Bronchial epithelial cell (primary cell): ENCODE results near the gene NDUFA8. TPM values are rescaled to one million over a fixed set of nuclear protein-coding genes. Genes with fewer than 3 reads are reported as not detected.

Experiments
- DNase-seq: peaks from one replicate; pipeline ENCODE4 v3.0.0-alpha.2; 2010; ENCODE audit warnings: low read depth
- FAIRE-seq: peaks from 2 replicates; lab custom pipeline; 2011; peaks lifted over from hg19 to GRCh38; lab: Jason Lieb, UNC
- H3K27me3 ChIP-seq: 2 replicates; pipeline ENCODE4 v1.5.1; 2011; ENCODE audit warnings: low read length; ENCODE audit not compliant: control insufficient read depth, insufficient read depth
- H3K36me3 ChIP-seq: 2 replicates; pipeline ENCODE4 v1.5.1; 2011; ENCODE audit warnings: low read length; ENCODE audit not compliant: control insufficient read depth, insufficient read depth
- H3K4me3 ChIP-seq: 2 replicates; pipeline ENCODE4 v1.5.1; 2011; ENCODE audit warnings: mild to moderate bottlenecking, low read depth, low read length, control low read depth
- total RNA-seq: library from RNA; depleted of rRNA; stranded (reverse); fragments of >200 nt; gene quantifications from 2 replicates; pipeline ENCODE4 v1.2.1, GENCODE V29; 2014
- TF ChIP-seq, protein P1 (sequence below): IDR thresholded peaks from 2 replicates; pipeline ENCODE4 v1.5.1; 2011; ENCODE audit warnings: mild to moderate bottlenecking, moderate library complexity, low read length, control low read depth, inconsistent platforms; ENCODE audit not compliant: insufficient read depth, severe bottlenecking

The NDUFA8 gene
- total RNA-seq, 1 donor from 2014 or later, result 34.2 TPM

DNA sequence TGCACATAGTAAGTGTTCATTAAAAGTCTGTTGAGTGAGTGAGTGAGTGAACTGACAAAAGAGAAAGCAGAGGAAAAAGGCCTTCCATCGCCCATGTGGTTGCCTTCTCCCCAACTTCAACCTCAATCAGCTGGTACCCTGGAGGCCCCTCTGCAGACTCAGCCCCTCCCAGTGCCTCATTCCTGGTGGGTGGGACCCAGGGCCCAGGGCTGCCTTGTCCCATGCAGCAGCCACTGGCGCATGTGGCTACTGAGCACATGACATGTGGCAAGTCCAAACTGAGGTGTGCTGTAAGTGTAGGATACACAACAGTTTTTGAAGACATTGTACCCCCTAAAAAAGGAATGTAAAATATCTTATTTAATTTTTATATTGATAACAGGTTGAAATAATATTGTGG lies 29.6 kb downstream of the NDUFA8 start:
- TF ChIP-seq, protein P1, sequence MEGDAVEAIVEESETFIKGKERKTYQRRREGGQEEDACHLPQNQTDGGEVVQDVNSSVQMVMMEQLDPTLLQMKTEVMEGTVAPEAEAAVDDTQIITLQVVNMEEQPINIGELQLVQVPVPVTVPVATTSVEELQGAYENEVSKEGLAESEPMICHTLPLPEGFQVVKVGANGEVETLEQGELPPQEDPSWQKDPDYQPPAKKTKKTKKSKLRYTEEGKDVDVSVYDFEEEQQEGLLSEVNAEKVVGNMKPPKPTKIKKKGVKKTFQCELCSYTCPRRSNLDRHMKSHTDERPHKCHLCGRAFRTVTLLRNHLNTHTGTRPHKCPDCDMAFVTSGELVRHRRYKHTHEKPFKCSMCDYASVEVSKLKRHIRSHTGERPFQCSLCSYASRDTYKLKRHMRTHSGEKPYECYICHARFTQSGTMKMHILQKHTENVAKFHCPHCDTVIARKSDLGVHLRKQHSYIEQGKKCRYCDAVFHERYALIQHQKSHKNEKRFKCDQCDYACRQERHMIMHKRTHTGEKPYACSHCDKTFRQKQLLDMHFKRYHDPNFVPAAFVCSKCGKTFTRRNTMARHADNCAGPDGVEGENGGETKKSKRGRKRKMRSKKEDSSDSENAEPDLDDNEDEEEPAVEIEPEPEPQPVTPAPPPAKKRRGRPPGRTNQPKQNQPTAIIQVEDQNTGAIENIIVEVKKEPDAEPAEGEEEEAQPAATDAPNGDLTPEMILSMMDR, result no peak
- Histone ChIP-seq H3K4me3 (no peak overlapping the region), H3K27me3 (no peaks in the 10 kb centered on the region), H3K36me3 (no peaks in the 10 kb centered on the region)
- no peak for DNase-seq
- FAIRE-seq, result no peak

- DNase-seq (no peak), FAIRE-seq (no peak)
- no peaks in the 10 kb centered on the region for H3K27me3 ChIP-seq
- no peak overlapping the region for H3K4me3 ChIP-seq
- no peaks in the 10 kb centered on the region for H3K36me3 ChIP-seq
- TF ChIP-seq, protein P1, result no peak
Observed at GRCh38 chr9:122128969-122129343, 30.6 kb downstream of the NDUFA8 start.

DNA sequence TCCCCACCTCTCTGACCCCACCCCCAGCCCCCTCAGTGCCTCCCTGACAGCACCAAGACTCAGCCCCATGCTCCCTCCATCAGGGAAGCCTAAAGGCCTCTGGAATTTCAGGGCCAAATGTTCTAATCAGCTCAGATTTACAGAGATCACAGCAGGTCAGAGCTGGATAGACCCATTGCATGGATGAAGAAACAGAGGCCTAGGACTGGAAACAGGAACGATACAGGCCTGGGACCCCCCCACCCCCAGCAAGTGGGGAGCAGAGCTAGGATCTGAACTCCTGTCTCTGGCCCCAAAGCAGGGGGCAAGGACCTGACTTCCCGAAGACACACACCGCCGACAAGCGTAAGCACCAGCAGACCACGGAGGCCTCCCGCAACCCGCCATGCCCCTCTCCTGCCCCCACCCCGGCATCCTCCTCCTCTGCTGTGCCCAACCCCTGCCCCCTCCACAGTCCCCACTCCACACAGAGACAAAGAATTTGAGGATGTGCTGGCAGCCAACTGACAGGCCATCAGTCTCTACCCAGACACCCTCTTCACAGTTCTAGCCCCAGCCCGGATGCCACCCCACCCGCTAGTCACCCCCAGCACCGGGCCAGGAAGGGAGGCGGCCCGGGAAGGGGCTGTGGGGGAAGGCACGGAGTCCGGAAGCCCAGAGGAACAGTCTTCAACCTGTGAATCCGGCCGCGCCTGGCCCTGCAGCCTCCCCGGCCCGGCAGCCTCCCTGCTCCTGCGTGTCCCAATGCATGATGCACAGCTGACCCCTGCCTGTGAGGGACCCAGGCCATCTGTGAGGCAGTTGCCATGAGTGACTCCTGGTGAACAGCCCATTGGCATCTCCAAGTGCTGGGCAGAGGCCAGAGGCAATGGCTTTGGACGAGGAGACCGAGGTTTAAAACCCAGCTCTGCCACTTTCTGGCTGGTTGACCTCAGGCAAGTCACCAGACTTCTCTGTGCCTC lies 31.3 kb downstream of the NDUFA8 start:
- DNase-seq (no peak), FAIRE-seq (no peak)
- TF ChIP-seq, protein P1, result no peak
- Histone ChIP-seq H3K4me3 (no peak overlapping the region), H3K36me3 (no peaks in the 10 kb centered on the region), H3K27me3 (no peaks in the 10 kb centered on the region)

GRCh38 chr9:122127396-122127798 lies 32.2 kb downstream of the NDUFA8 start:
- H3K27me3 ChIP-seq, result no peaks in the 10 kb centered on the region
- H3K4me3 ChIP-seq, result no peak overlapping the region
- TF ChIP-seq, protein P1, result no peak
- no peak for DNase-seq
- no peak for FAIRE-seq
- H3K36me3 ChIP-seq, result no peaks in the 10 kb centered on the region

GRCh38 chr9:122126331-122127261 lies 33.0 kb downstream of the NDUFA8 start:
- TF ChIP-seq, protein P1, result no peak
- Histone ChIP-seq H3K4me3 (peak overlapping the region; percentile 15), H3K27me3 (no peaks in the 10 kb centered on the region), H3K36me3 (no peaks in the 10 kb centered on the region)
- DNase-seq (no peak), FAIRE-seq (no peak)
